K562 (cell line): ENCODE results near the gene ADORA1. TPM values are rescaled to one million over a fixed set of nuclear protein-coding genes. Genes with fewer than 3 reads are reported as not detected.

ENCODE experiments used
- ATAC-seq: fragments of 200-7000 bp; cut with Tn5 transposase; 3 replicates; pipeline ENCODE4 v1.9.1; 2020; ENCODE audit warnings: moderate library complexity
- BruUV-seq: library from RNA; stranded (reverse); fragments of 400-500 nt; replicated peaks from 2 replicates; lab custom pipeline; 2021; lab: Mats Ljungman, UMichigan
- CTCF ChIA-PET: fragments of 300-600 bp; formaldehyde crosslinking; extraction: SDS; loops from one replicate; lab custom pipeline; 2021; ENCODE audit warnings: low intra/inter-chr PET ratio; lab: Yijun Ruan, JAX
- POLR2A ChIA-PET: fragments of 300-600, 350-650 bp; sonication (Branson Sonifier 250); formaldehyde crosslinking; extraction: SDS; loops from one replicate; lab custom pipeline; 2021; ENCODE audit warnings: antibody characterized with exemption, inconsistent platforms; lab: Yijun Ruan, JAX
- DNase-seq, 4 experiments: peaks; one replicate each; pipeline versions ENCODE4 v3.0.0 to v3.0.0-alpha.2; 2011 to 2018; ENCODE audit warnings: low spot score in 3 of 4, mixed read lengths in 3 of 4; ENCODE audit errors: extremely low read depth in 1 of 4
- FAIRE-seq: peaks from 2 replicates; lab custom pipeline; 2011; peaks lifted over from hg19 to GRCh38; lab: Jason Lieb, UNC
- H2AFZ ChIP-seq: 2 replicates; pipeline ENCODE4 v1.6.0; 2011; ENCODE audit warnings: low read depth, low read length, control low read depth, inconsistent platforms
- H3K27ac ChIP-seq: fragments of 200-600 bp; 3 replicates; pipeline ENCODE4 v1.8.0; 2011; ENCODE audit warnings: low read depth, mild to moderate bottlenecking, control low read depth, inconsistent platforms, low read length, moderate library complexity, mixed read lengths; ENCODE audit errors: extremely low read depth
- H3K27me3 ChIP-seq, 2 experiments: fragments of 300-600 bp in 1 of 2; 2 replicates in 1 of 2; 3 replicates in 1 of 2; pipeline versions ENCODE4 v1.6.0 to v1.8.0; 2011; ENCODE audit warnings: inconsistent platforms in 2 of 2, low read length in 2 of 2, mild to moderate bottlenecking in 1 of 2, mixed read lengths in 1 of 2, moderate library complexity in 1 of 2; ENCODE audit not compliant: control insufficient read depth in 2 of 2, insufficient read depth in 2 of 2
- H3K36me3 ChIP-seq: fragments of 300-600 bp; 3 replicates; pipeline ENCODE4 v1.8.0; 2011; ENCODE audit warnings: mild to moderate bottlenecking, low read length, inconsistent platforms; ENCODE audit not compliant: control insufficient read depth, insufficient read depth
- H3K4me1 ChIP-seq, 2 experiments: fragments of 200-600 bp in 1 of 2; replicated peaks in 1 of 2; 2 replicates in 1 of 2; 3 replicates in 1 of 2; pipeline versions ENCODE4 v1.5.1 to v1.8.0; 2011; ENCODE audit warnings: inconsistent platforms in 2 of 2, low read length in 2 of 2, mild to moderate bottlenecking in 1 of 2, mixed read lengths in 1 of 2, moderate library complexity in 1 of 2; ENCODE audit not compliant: control insufficient read depth in 2 of 2, insufficient read depth in 2 of 2
- H3K4me2 ChIP-seq: 2 replicates; pipeline ENCODE4 v1.6.1; 2011; ENCODE audit warnings: low read length, control low read depth, inconsistent platforms, mixed read lengths; ENCODE audit not compliant: insufficient read depth
- H3K4me3 ChIP-seq: fragments of 200-600 bp; sonication (generic), shearing (Covaris generic); 2 replicates; pipeline ENCODE4 v1.5.1; 2016; ENCODE audit warnings: control low read depth, inconsistent platforms
- H3K79me2 ChIP-seq: fragments of 200-600 bp; 3 replicates; pipeline ENCODE4 v1.8.0; 2011; ENCODE audit warnings: low read length, inconsistent platforms; ENCODE audit not compliant: control insufficient read depth, insufficient read depth
- H3K9ac ChIP-seq, 2 experiments: 2 replicates each; pipeline versions ENCODE4 v1.6.0 to v1.6.1; 2011; ENCODE audit warnings: low read depth in 2 of 2, low read length in 2 of 2, control low read depth in 1 of 2, inconsistent platforms in 1 of 2, mild to moderate bottlenecking in 1 of 2, mixed read lengths in 1 of 2; ENCODE audit not compliant: insufficient read depth in 1 of 2
- H3K9me1 ChIP-seq: one replicate; pipeline ENCODE4 v1.6.0; 2011; ENCODE audit warnings: inconsistent platforms, mild to moderate bottlenecking, low read length, moderate library complexity; ENCODE audit not compliant: control insufficient read depth, insufficient read depth
- H3K9me3 ChIP-seq: replicated peaks from 2 replicates; pipeline ENCODE4 v1.5.1; 2011; ENCODE audit warnings: low read depth, low read length, inconsistent platforms; ENCODE audit not compliant: control insufficient read depth, insufficient read depth
- H4K20me1 ChIP-seq: replicated peaks from 2 replicates; pipeline ENCODE4 v1.6.1; 2011; ENCODE audit warnings: low read length, inconsistent platforms, mixed read lengths; ENCODE audit not compliant: control insufficient read depth, insufficient read depth
- ATF7 ChIP-seq: fragments of 450-650 bp; IDR thresholded peaks from 2 replicates; pipeline ENCODE4 v1.7.1; 2014; ENCODE audit warnings: mild to moderate bottlenecking, moderate library complexity
- BCLAF1 ChIP-seq, 2 experiments: fragments of 450-650 bp in 1 of 2; IDR thresholded peaks; 2 replicates each; pipeline ENCODE4 v1.6.1; 2011 to 2017; ENCODE audit warnings: low read depth in 2 of 2, antibody characterized with exemption in 1 of 2, borderline replicate concordance in 1 of 2, low read length in 1 of 2, mild to moderate bottlenecking in 1 of 2, mixed read lengths in 1 of 2; ENCODE audit not compliant: control insufficient read depth in 1 of 2
- CBX3 ChIP-seq, 2 experiments: IDR thresholded peaks; 1 replicate in 1 of 2; 2 replicates in 1 of 2; pipeline ENCODE4 v1.6.1; 2012; ENCODE audit warnings: inconsistent platforms in 2 of 2, low read length in 2 of 2, borderline replicate concordance in 1 of 2, control low read depth in 1 of 2
- CEBPB ChIP-seq: fragments of 450-650 bp; IDR thresholded peaks from 2 replicates; pipeline ENCODE4 v1.6.1; 2016; ENCODE audit warnings: missing genetic modification characterization, missing compliant biosample characterization
- HDAC1 ChIP-seq, 2 experiments: fragments of 450-650 bp; IDR thresholded peaks; 2 replicates each; pipeline ENCODE4 v1.6.1; 2016 to 2017; ENCODE audit warnings: inconsistent platforms in 1 of 2, mild to moderate bottlenecking in 1 of 2, moderate library complexity in 1 of 2
- HINFP ChIP-seq: fragments of 450-650 bp; conservative IDR thresholded peaks from 2 replicates; pipeline ENCODE4 v1.6.1; 2016; ENCODE audit warnings: missing genetic modification characterization, low read depth, mild to moderate bottlenecking, control low read depth, missing compliant biosample characterization
- HNRNPK ChIP-seq: fragments of 200-400 bp; formaldehyde crosslinking; IDR thresholded peaks from one replicate; pipeline ENCODE4 v1.6.1; 2018; ENCODE audit warnings: mild to moderate bottlenecking, low read depth, low read length; ENCODE audit not compliant: poor library complexity, severe bottlenecking
- MNT ChIP-seq, 2 experiments: fragments of 450-650 bp; conservative IDR thresholded peaks; 2 replicates each; pipeline ENCODE4 v1.6.1; 2017; ENCODE audit warnings: mild to moderate bottlenecking in 2 of 2, moderate library complexity in 2 of 2
- TGIF2 ChIP-seq: sonication (generic); formaldehyde crosslinking; IDR thresholded peaks from 2 replicates; pipeline ENCODE4 v1.8.1; 2022; ENCODE audit warnings: mild to moderate bottlenecking, missing genetic modification reagents, moderate library complexity
- ZFP36 ChIP-seq: fragments of 150-350 bp; IDR thresholded peaks from 2 replicates; pipeline ENCODE4 v1.6.1; 2018; ENCODE audit warnings: low read length, low read depth; ENCODE audit not compliant: partially characterized antibody
- ZNF143 ChIP-seq: sonication (generic); formaldehyde crosslinking; IDR thresholded peaks from 2 replicates; pipeline ENCODE4 v1.9.0; 2022; ENCODE audit warnings: mild to moderate bottlenecking, missing genetic modification reagents
- ZNF197 ChIP-seq: fragments of 200-800 bp; sonication (Bioruptor generic); IDR thresholded peaks from 2 replicates; pipeline ENCODE4 v1.6.1; 2016; ENCODE audit warnings: low read depth, missing genetic modification characterization, missing compliant biosample characterization
- ZNF384 ChIP-seq: IDR thresholded peaks from 2 replicates; pipeline ENCODE4 v1.6.1; 2012; ENCODE audit warnings: low read depth, low read length, improper control_type of control experiment
- ZNF431 ChIP-seq: sonication (generic); formaldehyde crosslinking; IDR thresholded peaks from 2 replicates; pipeline ENCODE4 v1.8.0; 2022; ENCODE audit warnings: mild to moderate bottlenecking, missing genetic modification reagents
- ZNF644 ChIP-seq: fragments of 200-800 bp; sonication (Bioruptor generic); IDR thresholded peaks from 2 replicates; pipeline ENCODE4 v1.6.1; 2016; ENCODE audit warnings: low read depth, missing genetic modification characterization, missing compliant biosample characterization
- WGBS: fragments of 100-300 bp; shearing (Covaris generic); methylation state at CpG from one replicate; pipeline ENCODE4 v1.1.6; 2016; ENCODE audit warnings: low coverage, mixed read lengths; ENCODE audit not compliant: insufficient coverage; ENCODE audit errors: missing lambda C conversion rate; 5-methylcytosine and 5-hydroxymethylcytosine counted together
- in situ Hi-C: fragments of 300-500 bp; cut with MboI; formaldehyde crosslinking; loops from 4 replicates; pipeline ENCODE4 v1.15.0; 2018; ENCODE audit warnings: inconsistent platforms, mixed read lengths
- intact Hi-C: fragments of 100-400 bp; cut with micrococcal nuclease; formaldehyde crosslinking; loops from 2 replicates; pipeline ENCODE4 v1.14.2; 2022
- polyA plus RNA-seq, 8 experiments: library from polyadenylated mRNA; depleted of rRNA in 4 of 8; stranded (reverse) in 5 of 8; unstranded in 3 of 8; fragments of >200 nt; fragmentation: Nextera tagmentation in 2 of 8; fragmentation: Illumina TruSeq in 1 of 8; extraction: Ambion mirVana in 2 of 8; extraction: Trizol in 1 of 8; gene quantifications; 2 replicates each; pipeline versions ENCODE4 v1.2.1 to v1.2.3, GENCODE V29; 2011 to 2014; ENCODE audit warnings: inconsistent platforms in 1 of 8, missing spikeins in 1 of 8
- total RNA-seq, 7 experiments: library from RNA; depleted of rRNA in 6 of 7; stranded (reverse); fragments of >200 nt in 6 of 7; fragmentation: Illumina TruSeq in 2 of 7; extraction: Trizol in 2 of 7; gene quantifications; 2 replicates each; pipeline versions ENCODE4 v1.2.1 to v1.2.3, GENCODE V29; 2011 to 2021; ENCODE audit warnings: low replicate concordance in 1 of 7

Gene ADORA1
- total and polyA plus RNA-seq, 9 of the 15 experiments (the other 6 are each of a cell fraction or from before 2014, with no cell fraction given) = not detected

- Histone ChIP-seq H3K9ac (no peak overlapping the region), H3K36me3 (no peaks in the 10 kb centered on the region), H2AFZ (no peak overlapping the region), H3K4me1 (peaks cover 0 to 16% of the 10 kb centered on the region in 2 experiments; a peak in 2 of 5 replicates), H3K9me1 (no peaks in the 10 kb centered on the region), H4K20me1 (peaks cover 20% of the 10 kb centered on the region), H3K27ac (no peak overlapping the region), H3K79me2 (no peaks in the 10 kb centered on the region), H3K27me3 (peaks cover 5 to 76% of the 10 kb centered on the region in 2 experiments; a peak in 4 of 5 replicates), H3K9me3 (no peaks in the 10 kb centered on the region), H3K4me2 (no peak overlapping the region), H3K4me3 (no peak overlapping the region)
- ATAC-seq (no peak), DNase-seq (no peak), FAIRE-seq (no peak)
- CTCF ChIA-PET = no interaction called here
- in situ Hi-C loops (no loop called here), intact Hi-C loops (no loop called here)
- BruUV-seq = no TSS peak
- 1% methylated on average over 29 of the region's 29 CpGs for WGBS
- POLR2A ChIA-PET = interaction anchor here (0.6 to 1.5 kb wide), 3 partner anchors 10 to 121 kb away, joined by 3 to 4 read pairs (median 3); no protein-coding TSS in a partner anchor
- TF ChIP-seq ZNF431 (CRISPR knock-in tag) (no peak), ZNF143 (CRISPR knock-in tag) (no peak), MNT (conservative IDR thresholded peaks at IDR 0.05) (no peak), ZNF384 (no peak), HDAC1 (IDR thresholded peaks at IDR 0.05) (no peak), ZFP36 (no peak), HNRNPK (no peak), TGIF2 (no peak), ZNF197 (CRISPR knock-in tag) (no peak), CBX3 (IDR thresholded peaks at IDR 0.05; ENCODE audit: borderline replicate concordance in 1 of 2, low read length in 2 of 2) (no peak), ATF7 (no peak), CEBPB (tag) (no peak), BCLAF1 (IDR thresholded peaks at IDR 0.05; ENCODE audit: borderline replicate concordance in 1 of 2, control insufficient read depth in 1 of 2, low read depth in 2 of 2, low read length in 1 of 2) (no peak), ZNF644 (tag) (no peak), HINFP (tag) (no peak)
These were observed 1.4 kb downstream of the ADORA1 start for GRCh38 chr1:203128716-203129500.
